Activated T-cell treated with anti-CD3 and anti-CD28 coated beads, Interleukin-2, amount 50 U/mL, for 48 hours (primary cell): ENCODE data around the gene TXLNG.

Source experiments
- DNase-seq, 2 experiments: peaks; one replicate each; pipeline ENCODE4 v3.0.0-alpha.2; 2020

The TXLNG gene

DNA sequence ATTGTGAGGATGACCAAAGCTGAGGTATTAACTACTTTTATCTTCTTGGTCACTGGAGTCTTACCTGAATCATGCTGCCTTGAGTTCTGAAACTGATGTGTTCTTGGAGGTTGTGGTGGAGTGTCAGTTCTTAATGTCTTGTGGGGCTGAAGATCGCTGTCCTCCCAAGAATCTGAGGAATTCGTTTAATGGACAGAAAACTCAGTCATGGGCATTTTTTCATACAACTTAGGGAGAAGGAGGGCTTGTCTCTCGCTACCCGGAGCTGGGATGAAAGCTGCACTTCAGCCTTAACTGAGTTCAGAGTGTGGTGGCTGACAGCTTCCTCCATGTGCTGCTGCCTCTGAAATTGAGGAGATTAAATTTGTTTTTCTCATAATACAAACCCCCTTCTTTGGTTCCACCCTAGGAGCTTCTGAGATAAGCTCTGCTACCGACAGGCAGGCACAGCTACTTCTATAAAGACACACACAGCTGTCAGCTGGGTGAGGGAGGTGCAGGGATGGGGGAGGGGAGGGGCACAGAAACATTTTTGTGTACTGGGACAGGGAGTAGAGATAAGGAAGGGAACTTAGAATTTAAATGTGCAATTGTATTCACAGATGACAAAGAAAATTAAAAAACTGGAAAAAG lies 53.1 kb downstream of the TXLNG start:
- no peak for DNase-seq

DNA sequence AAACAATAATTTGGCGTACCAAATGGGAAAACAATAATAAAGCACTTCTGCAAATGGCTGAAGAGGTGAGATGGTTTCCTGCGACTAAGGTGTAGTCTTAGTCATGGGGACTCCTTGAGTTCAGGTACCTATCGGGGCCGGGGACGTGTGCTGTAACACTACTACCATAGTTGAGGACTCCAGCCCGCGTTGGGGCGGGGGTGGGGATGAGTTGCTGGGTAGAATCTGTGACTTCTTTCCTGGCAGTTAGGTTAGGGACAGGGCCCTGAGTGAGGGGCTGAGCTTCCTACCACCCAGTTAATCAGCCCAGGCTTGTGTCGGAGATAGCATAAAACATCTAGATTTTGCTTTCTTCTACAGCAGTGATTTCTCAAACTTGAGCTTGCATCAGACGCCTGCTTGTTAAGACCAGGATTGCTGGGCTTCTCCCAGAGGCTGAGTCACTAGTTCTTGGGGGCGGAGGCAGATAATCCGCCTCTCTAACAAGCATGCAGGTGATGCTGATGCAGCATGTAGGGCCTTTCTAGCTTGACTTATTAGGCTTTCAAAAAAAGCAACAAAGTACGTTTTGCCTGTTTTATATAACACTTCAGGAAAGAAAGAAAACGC lies 53.7 kb downstream of the TXLNG start:
- no peak for DNase-seq

DNA sequence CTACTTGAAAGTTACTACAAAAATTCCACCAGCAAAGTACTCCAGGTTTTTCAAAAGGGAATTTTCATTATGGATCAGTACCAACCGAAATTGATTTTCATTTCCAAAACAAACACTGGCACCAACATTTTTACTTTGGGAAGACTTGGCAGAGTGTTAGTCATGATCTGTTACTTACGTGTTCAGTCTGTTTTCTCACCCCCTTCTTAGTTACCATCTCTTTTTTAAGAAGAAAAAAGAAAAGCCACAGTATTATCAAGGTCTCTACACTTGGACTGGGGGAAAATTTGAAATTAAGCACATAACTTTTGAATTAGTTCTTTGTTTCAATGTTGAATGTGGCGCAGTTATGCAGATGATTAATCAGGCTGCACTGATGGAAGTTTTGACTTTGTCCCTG lies 56.4 kb downstream of the TXLNG start:
- DNase-seq = no peak

DNA sequence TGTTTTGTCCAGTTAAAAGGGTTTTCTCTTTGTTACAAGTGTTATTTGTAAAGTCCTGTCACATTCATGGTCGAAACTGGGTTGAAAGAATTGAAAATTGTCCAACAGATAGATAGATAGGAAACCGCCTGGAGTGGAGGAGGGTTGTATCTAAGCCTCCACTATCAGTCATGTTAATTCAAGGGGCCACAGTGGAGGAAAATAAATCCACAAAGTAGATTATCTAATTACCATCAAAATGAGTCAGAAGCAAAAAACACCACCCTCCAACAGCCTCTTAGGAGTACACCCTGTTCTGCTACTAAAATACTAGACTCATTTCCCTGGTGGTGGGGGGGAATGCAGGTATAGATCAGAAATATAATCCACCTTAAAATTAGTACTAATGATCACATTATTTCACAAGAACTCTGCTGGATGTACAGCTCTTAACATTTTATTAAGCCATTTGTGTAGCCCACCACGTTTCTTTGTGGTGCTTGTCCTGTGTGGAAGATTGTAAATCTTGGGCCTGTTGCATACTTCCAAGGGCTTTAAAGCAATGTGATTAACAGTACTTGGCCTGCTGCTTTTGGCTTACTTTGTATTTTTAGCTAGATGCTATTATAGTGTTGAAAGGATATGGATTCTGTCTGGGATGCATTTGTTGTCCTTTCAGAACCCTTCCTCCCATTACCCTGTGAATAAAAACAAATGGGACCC lies 57.1 kb downstream of the TXLNG start:
- DNase-seq = no peak

DNA sequence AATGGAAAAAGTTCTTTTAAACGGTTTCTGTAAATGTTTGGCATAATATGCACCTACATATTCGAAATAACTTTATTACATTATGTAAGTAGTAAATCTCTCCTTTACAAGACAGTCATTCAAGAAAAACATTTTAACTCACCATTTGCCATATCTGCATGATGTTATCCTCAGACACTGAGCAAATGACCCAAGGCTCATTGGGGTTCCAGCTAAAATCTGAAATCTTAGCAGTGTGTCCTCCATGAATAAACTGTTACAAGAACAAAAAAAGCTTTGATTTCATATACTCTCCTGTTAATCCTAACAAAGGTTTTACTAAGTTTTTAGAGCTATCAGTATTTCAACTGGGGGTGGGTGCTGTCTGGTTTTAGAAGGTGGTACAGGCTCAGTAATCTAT lies 59.4 kb downstream of the TXLNG start:
- no peak for DNase-seq

DNA sequence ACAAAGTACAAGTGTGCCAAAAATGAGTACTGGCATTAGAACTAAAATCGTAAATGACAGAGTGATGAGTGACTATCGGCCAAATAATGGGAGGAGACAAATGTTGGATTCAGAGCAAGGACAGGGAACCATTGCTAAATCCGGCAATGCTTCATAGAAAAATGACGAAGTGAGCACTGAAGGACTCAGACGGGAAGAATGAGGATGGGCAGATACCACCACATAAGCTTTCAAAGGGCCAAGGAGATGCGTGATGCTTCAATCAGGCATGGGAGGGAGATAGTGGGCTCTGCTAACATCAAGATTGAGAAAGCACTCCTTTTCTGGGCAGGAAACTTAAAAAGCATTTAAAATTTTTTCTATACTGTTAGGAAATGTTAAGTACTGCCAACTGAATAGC lies 62.3 kb downstream of the TXLNG start:
- no peak for DNase-seq

DNA sequence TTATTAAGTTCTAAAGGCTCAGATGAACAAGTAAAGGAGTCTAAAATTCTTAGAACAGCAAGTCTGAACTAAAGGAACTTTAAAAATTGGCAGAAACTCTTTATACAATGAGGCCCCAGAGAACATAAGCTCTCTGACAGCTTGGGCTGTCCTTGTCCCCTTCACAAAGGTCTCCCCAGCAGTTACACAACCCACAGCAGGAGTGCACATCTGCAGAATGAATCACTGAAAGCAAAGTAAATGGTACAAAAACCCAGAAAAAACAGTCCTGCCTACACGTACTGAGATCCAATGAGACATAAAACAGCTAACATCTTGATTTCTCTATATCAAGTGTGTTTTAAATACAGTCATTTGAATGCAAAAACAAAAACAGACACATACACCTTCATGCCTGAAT lies 65.2 kb downstream of the TXLNG start:
- DNase-seq = no peak

DNA sequence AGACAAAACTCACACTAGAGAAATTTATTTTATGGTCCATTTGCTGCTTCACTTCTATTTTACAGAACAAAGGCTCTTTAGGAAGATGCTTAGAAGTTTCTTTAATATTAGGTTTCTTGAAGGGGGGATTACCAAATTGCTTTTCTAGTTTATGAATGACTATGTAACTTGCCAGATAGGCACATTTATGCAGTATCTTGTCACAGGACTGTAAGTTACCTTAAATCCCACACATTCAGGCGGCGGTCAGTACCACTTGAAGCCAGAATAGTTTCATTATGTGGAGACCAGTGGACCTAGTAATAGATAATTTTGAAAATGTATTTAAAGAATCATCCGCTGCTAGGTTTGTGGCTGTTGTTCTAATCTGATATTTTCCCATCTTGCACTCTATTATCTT lies 65.6 kb downstream of the TXLNG start:
- DNase-seq = no peak

DNA sequence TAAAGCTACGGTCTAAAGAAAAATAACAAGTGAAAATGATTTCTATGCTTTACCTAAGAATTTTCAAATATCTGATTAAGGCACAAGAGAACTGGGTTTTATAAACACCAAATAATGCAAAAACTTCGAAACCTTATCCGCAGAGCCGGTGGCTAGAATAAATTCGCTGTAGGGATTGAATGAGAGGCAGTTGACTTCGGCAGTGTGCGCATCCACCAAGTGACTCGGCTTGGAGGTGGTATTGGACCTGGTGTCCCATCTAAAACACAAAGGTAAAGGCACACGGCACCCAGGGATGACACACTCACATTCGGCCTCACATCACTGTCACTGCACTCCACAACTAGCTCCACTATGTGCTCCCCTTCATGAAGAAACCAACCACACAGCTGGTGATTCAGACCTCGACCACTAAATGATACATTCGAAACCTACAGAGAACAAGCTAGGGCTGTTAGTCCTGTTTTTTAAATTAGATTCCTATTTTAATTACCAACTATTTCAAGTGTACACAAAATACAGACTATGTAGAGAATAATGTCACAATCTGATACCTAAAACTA lies 66.4 kb downstream of the TXLNG start:
- peak in 1 of 2 experiments; percentile 41 for DNase-seq

DNA sequence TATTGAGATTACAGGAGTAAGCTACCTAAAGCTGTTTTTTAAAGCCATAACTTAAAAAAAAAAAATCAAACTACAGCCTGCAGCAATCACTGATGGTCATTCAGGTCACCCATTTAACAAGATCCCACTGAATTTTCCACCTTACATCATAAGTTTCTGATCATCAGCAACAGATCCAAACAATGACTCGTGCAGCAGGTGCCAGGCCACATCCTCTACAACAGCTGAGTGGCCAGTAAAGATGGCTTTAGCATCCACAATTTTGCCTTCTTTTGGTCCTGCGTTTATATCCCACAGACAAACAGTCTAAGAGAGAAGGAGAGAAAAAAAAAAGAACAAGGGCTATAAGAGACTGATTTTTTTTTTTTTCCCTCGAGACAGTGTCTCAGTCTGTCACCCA lies 67.3 kb downstream of the TXLNG start:
- no peak for DNase-seq

DNA sequence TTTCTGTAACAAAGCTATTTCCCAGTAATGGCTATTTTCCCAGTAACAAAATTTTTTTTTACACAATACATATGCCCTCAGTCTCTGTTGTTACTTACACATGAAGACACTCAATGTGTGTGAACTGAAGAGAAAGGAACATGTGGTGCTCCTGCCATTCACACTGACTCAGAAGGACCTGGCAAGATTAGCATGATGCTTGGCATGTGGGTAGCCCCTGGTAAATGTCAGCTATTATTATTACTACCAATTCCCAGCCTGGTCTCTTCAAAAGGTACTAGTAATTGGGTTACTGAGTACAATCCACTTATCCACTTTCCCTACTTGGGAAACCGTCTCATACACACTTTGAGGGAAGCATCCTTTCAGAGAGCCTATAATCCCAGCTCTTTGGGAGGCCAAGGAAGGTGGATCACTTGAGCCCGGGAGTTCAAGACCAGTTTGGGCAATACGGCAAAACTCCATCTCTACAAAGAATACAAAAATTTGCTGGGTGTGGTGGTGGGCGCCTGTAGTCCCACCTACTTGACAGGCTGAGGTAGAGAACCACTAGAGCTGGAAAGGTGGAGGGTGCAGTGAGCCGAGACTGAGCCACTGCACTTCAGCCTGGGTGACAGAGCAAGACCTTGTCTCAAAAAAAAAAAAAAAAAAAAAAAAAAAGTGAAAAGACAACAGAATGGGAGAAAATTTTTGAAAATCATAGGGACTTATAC lies 69.3 kb downstream of the TXLNG start:
- DNase-seq = no peak

DNA sequence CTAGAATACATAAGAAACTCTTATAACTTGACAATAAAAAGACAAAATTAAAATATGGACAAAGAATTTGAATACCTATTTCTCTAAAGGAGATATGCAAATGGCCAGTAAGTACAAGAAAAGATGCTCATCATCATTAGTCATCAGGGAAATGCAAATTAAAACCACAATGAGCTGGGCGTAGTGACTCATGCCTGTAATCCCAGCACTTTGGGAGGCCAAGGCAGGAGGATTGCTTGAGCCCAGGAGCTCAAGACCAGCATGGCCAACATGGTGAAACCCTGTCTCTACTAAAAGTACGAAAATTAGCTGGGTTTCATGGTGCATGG lies 69.8 kb downstream of the TXLNG start:
- DNase-seq = peak; percentile 56 to 67

DNA sequence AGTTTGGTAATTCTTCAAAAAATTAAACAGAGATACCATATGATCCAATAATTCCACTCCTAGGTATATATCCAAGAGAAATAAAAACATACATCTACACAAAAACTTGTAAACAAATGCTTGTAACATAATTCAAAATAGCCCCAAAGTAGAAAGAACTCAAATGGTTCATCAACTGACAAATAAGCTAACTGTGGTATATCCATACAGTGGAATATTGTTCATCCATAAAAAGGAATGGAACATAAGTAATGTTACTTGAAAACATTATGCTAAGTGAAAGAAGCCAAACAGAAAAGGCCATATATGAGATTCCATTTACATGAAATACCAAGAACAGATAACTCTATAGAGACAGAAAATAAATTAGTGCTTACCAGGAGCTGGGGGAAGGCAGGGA lies 70.5 kb downstream of the TXLNG start:
- no peak for DNase-seq

DNA sequence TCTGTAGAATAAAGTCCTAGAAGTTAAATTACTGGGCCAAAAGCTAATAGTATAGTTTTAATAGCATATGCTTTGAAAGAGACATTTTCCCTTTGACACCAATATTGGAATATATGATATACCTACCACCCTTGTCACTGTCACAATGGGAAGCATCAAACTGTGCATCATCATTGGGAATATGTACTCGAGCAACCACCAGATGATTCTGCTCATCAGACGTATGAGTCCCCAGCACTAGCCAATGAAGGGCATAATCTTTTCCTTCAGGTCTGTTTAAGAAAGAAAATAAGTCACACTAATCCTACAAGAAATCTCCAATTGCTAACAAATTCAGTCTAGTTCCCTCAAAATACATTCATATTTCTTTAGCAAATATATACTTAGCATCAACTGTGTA lies 76.6 kb downstream of the TXLNG start:
- no peak for DNase-seq

DNA sequence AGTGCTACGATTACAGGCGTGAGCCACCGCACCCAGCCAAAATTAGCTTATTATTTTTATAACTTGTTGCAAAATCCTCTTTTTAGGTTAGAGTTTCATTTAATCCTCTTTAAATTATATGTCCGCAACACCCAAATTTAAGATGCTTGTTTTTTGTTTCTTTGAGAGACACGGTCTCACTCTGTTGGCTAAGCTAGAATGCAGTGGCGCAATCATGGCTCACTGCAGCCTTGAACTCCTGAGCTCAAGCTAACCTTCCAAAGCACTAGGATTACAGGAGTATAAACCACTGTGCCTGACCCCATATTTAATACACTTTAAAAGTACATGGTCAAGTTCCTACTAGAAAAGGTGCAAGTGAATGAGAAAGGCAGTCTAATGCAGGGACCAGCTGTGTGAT lies 81.7 kb downstream of the TXLNG start:
- no peak for DNase-seq

DNA sequence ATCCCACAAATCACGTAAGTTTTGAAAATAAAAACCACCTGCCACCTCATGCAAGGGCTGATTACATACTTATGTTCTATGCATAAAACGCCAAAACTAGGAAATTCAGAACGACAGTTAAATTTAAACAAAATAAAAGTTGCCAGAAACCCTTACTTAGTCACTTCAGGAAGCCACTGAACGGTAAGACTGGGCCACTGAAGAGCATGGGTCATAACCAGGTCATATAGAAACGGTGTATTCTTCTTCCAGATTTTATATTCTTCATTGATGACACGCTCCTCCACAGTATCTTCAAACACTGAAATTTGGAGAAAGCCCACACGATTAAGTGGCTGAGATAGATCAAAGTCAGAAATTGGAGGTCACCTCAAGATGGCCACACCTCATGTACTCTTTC lies 82.7 kb downstream of the TXLNG start:
- DNase-seq = no peak

DNA sequence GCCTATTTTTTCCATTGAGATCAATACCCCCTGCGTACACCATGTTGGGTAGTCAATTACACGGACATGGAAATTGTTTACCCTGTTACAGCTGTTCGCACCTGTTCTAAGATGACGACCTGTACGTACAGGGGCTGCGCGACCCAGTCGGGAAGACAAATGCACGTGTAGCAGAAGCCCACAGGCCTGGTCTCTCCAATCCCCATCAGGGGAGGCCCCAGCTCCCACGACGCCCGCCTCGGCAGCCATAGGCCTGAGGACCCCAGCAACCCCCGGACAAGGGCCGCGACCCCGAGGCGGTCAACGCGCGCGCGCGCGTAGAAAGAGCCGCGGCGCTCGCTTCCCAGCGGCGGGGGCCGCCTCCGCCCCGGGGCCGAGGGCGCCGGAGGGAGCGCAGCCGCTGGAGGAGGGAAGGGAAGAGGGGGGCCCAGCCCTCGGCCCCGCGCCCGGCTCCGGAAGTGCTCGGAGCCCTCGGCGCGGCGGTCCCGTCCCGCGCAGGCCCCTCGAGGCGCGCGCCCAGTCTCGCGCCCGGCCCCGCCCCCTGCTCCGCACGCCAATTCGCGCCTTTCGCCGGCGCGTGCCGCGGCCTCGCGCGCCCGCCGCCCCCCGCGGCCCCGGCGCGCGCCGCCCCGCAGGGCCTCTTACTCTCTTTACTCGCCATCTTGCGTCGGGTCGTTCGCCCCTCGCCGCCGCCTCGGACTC lies 83.3 kb downstream of the TXLNG start:
- DNase-seq = peak; percentile 41 to 67

DNA sequence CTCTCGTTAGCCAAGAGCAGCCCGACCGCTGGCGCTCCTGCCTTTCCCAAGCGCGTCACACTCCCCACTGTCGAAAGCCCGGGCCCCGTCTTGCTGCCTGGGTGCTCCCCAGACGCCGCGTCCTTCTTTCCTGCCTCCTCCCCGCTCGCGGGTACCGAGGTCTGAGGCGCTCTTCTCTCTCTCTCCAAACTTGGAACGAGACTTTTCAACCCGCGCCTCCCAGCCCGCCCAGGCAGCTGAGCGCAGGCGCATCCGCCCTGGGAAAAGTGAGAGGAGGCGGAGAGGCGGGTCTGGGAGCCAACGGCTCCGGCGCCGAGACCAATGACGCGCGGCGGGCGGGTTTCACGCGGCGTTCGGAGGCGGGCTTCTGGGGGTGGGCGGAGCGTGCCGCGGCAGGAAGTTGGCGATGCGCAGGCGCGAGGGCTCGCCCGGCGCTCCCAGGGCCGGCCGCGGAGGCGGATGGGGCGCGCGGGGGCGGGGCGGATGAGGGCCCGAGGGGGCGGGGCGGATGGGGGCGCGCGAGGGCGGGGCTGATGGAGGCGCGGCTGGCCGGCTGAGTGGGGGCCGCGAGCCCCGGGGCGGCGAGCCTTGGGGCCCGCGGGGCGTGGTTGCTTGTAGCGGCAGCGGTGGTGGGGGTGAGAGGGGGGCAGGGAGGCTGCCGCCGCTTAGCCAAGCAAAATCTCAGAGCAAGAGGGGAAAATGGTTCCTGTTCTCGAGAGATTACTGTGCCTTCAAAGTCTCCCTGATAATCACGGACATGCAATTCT lies 84.0 kb downstream of the TXLNG start, which contains the start of gene RBBP7:
TSS of gene RBBP7 (minus strand) at position 268 of the 767 bp plus-strand sequence. CDS start 309 bp downstream, outside the sequence.
- DNase-seq = peak; percentile 95 to 97

DNA sequence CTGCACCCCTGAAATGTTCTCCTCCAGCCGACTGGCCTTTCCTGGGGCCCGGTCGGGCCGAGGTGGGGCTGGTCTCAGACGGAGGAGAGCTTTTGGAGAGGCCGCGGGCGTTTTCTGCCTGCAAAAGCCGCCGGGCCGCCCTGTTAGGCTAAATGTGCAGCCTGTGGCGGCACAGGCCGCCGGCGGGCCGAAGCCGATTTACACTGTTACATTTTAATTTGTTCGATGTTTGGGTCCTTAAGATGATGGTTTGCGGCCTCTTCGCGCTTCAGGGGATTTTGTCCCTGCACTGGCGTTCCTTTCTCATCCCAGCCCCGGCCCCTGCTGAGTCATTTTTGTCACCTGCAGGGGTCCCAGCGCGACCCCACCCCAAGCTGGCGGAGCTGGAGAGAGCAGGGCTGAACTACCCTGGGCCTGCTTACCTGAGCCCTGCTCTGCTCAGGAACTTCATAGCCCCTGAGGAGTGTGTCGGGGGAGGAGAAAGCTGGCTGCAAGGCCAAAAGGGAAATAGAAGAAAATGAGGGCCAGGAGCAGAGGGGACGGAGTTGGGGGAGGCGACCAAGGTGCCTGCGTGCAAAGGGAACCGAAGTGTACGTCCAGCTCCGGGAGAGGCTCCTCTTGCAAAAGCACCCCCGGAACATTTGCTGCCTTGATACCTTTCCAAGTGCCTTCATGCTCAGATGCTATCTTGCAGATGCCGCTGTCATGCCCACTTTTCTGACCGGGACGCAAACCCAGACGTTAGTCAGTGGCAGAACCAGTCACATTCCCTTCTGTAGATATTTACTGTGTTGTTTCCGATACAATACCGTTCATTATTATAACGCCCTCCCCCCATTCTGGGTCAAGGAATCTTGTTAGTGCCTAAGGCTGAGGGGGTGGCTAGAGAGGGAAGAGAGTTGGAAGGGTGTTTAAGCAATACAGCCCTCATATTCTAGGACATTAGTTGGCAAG lies 84.9 kb downstream of the TXLNG start:
- DNase-seq = no peak

DNA sequence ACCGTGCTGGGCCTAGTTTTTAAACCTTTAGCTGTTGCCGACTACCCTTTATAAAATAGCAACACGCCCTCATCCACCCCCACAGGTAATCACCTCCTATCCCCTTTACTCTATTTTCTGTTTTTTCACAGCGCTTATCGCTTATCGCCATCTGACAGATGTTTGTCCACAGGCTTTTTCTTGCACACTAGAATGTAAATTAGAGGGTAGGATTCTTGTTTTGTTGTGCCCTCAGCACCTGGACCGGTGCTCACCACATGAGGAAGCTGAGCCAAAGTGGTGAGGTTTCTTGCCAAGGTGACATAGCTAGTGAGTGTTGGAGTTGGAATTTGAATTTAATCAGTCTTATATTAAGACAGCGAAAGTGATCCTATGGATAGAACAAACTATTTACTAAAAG lies 86.8 kb downstream of the TXLNG start:
- DNase-seq = no peak
